Karpas-422 (cell line): ENCODE data around the gene LAMB1. TPM values are rescaled to one million over a fixed set of nuclear protein-coding genes. Genes with fewer than 3 reads are reported as not detected.
A peak's percentile ranks its signal among the peaks of the same experiment; 100 is the strongest.

Experiments used
- DNase-seq: peaks from one replicate; pipeline ENCODE4 v3.0.0-alpha.2; 2015
- H2AFZ ChIP-seq: fragments of 200-600 bp; sonication (generic); 2 replicates; pipeline ENCODE4 v1.6.1; 2014; ENCODE audit warnings: antibody characterized with exemption, low read length, mixed read lengths
- H3K27ac ChIP-seq: fragments of 200-600 bp; sonication (generic); 2 replicates; pipeline ENCODE4 v1.5.1; 2014; ENCODE audit warnings: mild to moderate bottlenecking, low read length, moderate library complexity
- H3K27me3 ChIP-seq: fragments of 200-600 bp; sonication (generic); 2 replicates; pipeline ENCODE4 v1.6.1; 2014; ENCODE audit warnings: low read length, mixed read lengths
- H3K36me3 ChIP-seq: fragments of 200-600 bp; sonication (generic); 2 replicates; pipeline ENCODE4 v1.6.1; 2014; ENCODE audit warnings: low read length, mixed read lengths; ENCODE audit not compliant: insufficient read depth
- H3K4me1 ChIP-seq: fragments of 200-600 bp; sonication (generic); 2 replicates; pipeline ENCODE4 v1.6.1; 2014; ENCODE audit warnings: mild to moderate bottlenecking, low read length, mixed read lengths
- H3K4me2 ChIP-seq: fragments of 200-600 bp; sonication (generic); 2 replicates; pipeline ENCODE4 v1.6.1; 2014; ENCODE audit warnings: low read length, low read depth, mild to moderate bottlenecking; ENCODE audit not compliant: poor library complexity, severe bottlenecking
- H3K4me3 ChIP-seq: fragments of 200-600 bp; sonication (generic); 2 replicates; pipeline ENCODE4 v1.5.1; 2014; ENCODE audit warnings: mild to moderate bottlenecking, antibody characterized with exemption, low read length, mixed read lengths
- H3K79me2 ChIP-seq: fragments of 200-600 bp; sonication (generic); 2 replicates; pipeline ENCODE4 v1.6.1; 2014; ENCODE audit warnings: mild to moderate bottlenecking, low read length, mixed read lengths
- H3K9ac ChIP-seq: fragments of 200-600 bp; sonication (generic); 2 replicates; pipeline ENCODE4 v1.6.0; 2014; ENCODE audit warnings: low read length
- H3K9me2 ChIP-seq: fragments of 200-600 bp; sonication (generic), shearing (Covaris generic); replicated peaks from 2 replicates; pipeline ENCODE4 v1.6.0; 2014; ENCODE audit warnings: mild to moderate bottlenecking, low read length, moderate library complexity; ENCODE audit not compliant: insufficient read depth
- H3K9me3 ChIP-seq: fragments of 300-700, 200-600 bp; sonication (generic); 2 replicates; pipeline ENCODE4 v1.6.1; 2014; ENCODE audit warnings: low read length, mixed read lengths
- H4K20me1 ChIP-seq: fragments of 200-600 bp; sonication (generic); 2 replicates; pipeline ENCODE4 v1.6.1; 2014; ENCODE audit warnings: mild to moderate bottlenecking, antibody characterized with exemption, low read length, low read depth; ENCODE audit not compliant: insufficient read depth
- total RNA-seq: library from RNA; depleted of rRNA; stranded (reverse); fragments of >200 nt; shearing (Covaris generic); gene quantifications from 2 replicates; pipeline ENCODE4 v1.2.3, GENCODE V29; 2014; ENCODE audit warnings: low replicate concordance

LAMB1 gene
- total RNA-seq, 1 experiment from 2014 or later: not detected

DNA sequence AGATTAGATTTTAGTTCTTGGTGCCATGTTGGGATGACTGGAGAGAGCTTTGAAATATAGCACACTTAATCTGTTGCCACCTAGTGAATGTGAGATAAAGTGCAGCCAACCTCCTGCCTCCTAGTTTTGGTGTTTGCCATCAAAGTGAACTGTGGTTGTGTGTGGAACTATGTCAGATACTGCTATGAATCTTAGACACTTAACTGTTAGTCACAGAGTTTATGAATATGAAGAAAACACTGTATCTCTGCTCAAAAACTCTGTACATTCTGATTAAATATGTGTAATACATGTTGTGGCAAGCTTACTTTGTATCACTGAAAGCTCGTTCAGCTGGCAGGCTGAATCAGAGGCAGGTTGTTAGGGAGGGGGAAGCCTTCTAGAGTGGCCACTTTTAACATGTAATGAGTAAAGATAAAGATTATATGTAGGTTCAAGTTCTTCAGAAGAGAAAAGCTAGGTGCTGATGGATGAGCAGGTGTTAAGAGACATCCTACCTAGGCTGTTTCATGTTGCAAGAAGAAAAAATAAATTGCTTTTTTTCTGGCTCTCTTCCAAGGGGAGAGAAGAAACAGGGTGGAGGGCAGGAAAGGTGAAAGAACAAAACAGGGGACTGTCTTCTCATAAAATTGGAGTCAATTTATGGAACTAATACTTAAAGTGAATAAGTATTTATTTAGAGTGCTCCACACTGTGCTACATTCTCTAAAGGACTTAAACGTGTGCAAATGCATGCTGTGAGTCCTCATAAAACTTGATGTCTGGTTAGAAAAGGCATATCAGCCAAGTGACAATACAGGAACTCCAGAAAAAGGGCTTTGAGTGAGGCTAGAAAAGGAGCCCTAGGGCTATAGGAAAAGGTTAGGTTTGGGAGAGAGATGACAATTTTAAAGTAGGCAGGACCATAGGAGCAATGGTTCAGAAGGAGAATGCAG, 14.1 kb upstream of the LAMB1 start:
- H3K27ac ChIP-seq: no peak overlapping the region
- H3K4me1 ChIP-seq: no peaks in the 10 kb centered on the region
- no peaks in the 10 kb centered on the region for H3K27me3 ChIP-seq
- H3K4me3 ChIP-seq: no peak overlapping the region
- H3K4me2 ChIP-seq: no peak overlapping the region
- no peaks in the 10 kb centered on the region for H3K9me3 ChIP-seq
- no peak overlapping the region for H2AFZ ChIP-seq
- H4K20me1 ChIP-seq: no peaks in the 10 kb centered on the region
- H3K9ac ChIP-seq: no peak overlapping the region
- H3K79me2 ChIP-seq: no peaks in the 10 kb centered on the region
- H3K9me2 ChIP-seq: no peaks in the 10 kb centered on the region
- H3K36me3 ChIP-seq: no peaks in the 10 kb centered on the region
- peak; percentile 51 for DNase-seq

- no peaks in the 10 kb centered on the region for H3K79me2 ChIP-seq
- H4K20me1 ChIP-seq: no peaks in the 10 kb centered on the region
- no peaks in the 10 kb centered on the region for H3K36me3 ChIP-seq
- no peak overlapping the region for H3K4me2 ChIP-seq
- no peaks in the 10 kb centered on the region for H3K4me1 ChIP-seq
- H2AFZ ChIP-seq: no peak overlapping the region
- DNase-seq: no peak
- H3K4me3 ChIP-seq: no peak overlapping the region
- no peak overlapping the region for H3K27ac ChIP-seq
- H3K9me2 ChIP-seq: no peaks in the 10 kb centered on the region
- no peaks in the 10 kb centered on the region for H3K9me3 ChIP-seq
- no peak overlapping the region for H3K9ac ChIP-seq
- H3K27me3 ChIP-seq: no peaks in the 10 kb centered on the region
Observed at GRCh38 chr7:108015740-108016139, 12.8 kb upstream of the LAMB1 start.

DNA sequence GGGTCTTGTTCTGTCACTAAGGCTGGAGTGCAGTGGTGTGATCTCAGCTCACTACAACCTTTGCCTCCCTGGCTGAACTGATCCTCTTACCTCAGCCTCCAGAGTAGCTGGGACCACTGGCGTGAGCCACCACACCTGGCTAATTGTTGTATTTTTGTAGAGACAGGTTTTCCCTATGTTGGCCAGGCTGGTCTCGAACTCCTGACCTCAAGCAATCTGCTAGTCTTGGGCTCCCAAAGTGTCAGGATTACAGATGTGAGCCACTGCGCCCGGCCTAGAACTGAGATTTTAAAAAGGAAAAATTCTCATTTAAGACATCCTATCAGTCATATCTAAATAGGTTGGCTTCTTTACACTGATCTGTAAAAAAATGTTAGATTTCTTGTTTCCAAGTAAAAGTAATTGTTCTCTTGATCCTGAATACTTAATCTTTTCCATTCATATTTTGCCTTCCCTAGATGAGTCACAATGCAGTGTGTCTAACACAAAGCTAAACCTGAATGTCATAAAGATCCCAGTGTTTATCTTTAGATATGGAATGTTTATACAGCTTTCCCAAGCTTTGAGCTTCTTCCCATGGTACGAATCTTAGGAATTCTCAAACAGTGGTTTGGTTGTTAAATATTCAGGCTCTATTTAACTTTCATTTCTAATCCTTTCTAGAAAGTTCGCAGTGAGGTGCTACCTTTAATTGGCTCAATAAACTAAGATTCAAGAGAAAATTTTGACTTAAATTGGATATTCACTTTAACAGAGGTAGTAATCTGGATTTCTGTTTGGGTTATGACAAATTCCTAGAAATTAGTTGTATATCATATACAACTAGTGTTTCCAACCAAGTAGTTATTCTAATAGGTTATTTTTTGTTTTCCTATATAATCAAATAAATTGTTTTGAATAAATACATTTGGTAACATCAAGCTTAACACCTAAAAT, 12.1 kb upstream of the LAMB1 start:
- H3K36me3 ChIP-seq: no peaks in the 10 kb centered on the region
- H3K4me2 ChIP-seq: no peak overlapping the region
- no peaks in the 10 kb centered on the region for H3K27me3 ChIP-seq
- no peaks in the 10 kb centered on the region for H3K79me2 ChIP-seq
- no peak overlapping the region for H3K9ac ChIP-seq
- no peaks in the 10 kb centered on the region for H4K20me1 ChIP-seq
- no peak for DNase-seq
- H3K4me1 ChIP-seq: no peaks in the 10 kb centered on the region
- no peak overlapping the region for H2AFZ ChIP-seq
- no peaks in the 10 kb centered on the region for H3K9me2 ChIP-seq
- H3K27ac ChIP-seq: no peak overlapping the region
- no peak overlapping the region for H3K4me3 ChIP-seq
- no peaks in the 10 kb centered on the region for H3K9me3 ChIP-seq

GRCh38 chr7:108014215-108014614, 11.3 kb upstream of the LAMB1 start:
- H3K9me2 ChIP-seq: no peaks in the 10 kb centered on the region
- no peaks in the 10 kb centered on the region for H3K27me3 ChIP-seq
- H3K9me3 ChIP-seq: no peaks in the 10 kb centered on the region
- no peaks in the 10 kb centered on the region for H3K36me3 ChIP-seq
- no peaks in the 10 kb centered on the region for H4K20me1 ChIP-seq
- no peak for DNase-seq
- H3K9ac ChIP-seq: no peak overlapping the region
- no peak overlapping the region for H3K27ac ChIP-seq
- no peak overlapping the region for H2AFZ ChIP-seq
- no peaks in the 10 kb centered on the region for H3K4me1 ChIP-seq
- no peak overlapping the region for H3K4me2 ChIP-seq
- H3K79me2 ChIP-seq: no peaks in the 10 kb centered on the region
- no peak overlapping the region for H3K4me3 ChIP-seq

GRCh38 chr7:108012499-108013430, 9.8 kb upstream of the LAMB1 start:
- Histone ChIP-seq H3K9me3 (no peaks in the 10 kb centered on the region), H3K9me2 (no peaks in the 10 kb centered on the region), H3K4me2 (no peak overlapping the region), H3K27ac (no peak overlapping the region), H3K36me3 (no peaks in the 10 kb centered on the region), H3K27me3 (0 out of 2 replicates have a peak, but pooled peaks cover 2% of the 10 kb centered on the region), H4K20me1 (no peaks in the 10 kb centered on the region), H2AFZ (no peak overlapping the region), H3K9ac (no peak overlapping the region), H3K79me2 (no peaks in the 10 kb centered on the region), H3K4me1 (no peaks in the 10 kb centered on the region), H3K4me3 (no peak overlapping the region)
- no peak for DNase-seq

DNA sequence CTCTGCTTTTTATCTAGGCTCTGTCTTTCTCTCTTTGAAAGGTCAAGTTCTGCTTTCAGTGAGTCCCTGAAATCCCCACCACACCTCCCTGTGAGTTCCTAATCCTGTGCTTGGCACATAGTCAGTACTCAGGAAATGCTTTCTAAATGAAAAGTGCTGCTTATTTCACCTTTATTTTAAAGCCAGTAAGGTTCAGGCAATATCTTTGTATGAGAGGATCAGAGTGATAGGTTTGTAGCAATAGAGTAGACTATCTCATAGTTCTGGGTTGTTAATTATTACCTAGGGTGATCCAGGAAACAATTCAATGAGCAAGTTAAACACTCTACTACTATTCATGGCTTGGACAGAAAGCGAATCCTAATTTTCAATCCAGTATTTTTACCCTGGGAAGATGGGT, 7.4 kb upstream of the LAMB1 start:
- no peak overlapping the region for H3K9ac ChIP-seq
- no peaks in the 10 kb centered on the region for H4K20me1 ChIP-seq
- no peaks in the 10 kb centered on the region for H3K36me3 ChIP-seq
- H3K4me2 ChIP-seq: no peak overlapping the region
- H3K79me2 ChIP-seq: no peaks in the 10 kb centered on the region
- no peak overlapping the region for H2AFZ ChIP-seq
- no peak overlapping the region for H3K27ac ChIP-seq
- no peak for DNase-seq
- H3K27me3 ChIP-seq: 0 out of 2 replicates have a peak, but pooled peaks cover 3% of the 10 kb centered on the region
- H3K4me1 ChIP-seq: no peaks in the 10 kb centered on the region
- no peak overlapping the region for H3K4me3 ChIP-seq
- no peaks in the 10 kb centered on the region for H3K9me2 ChIP-seq
- H3K9me3 ChIP-seq: no peaks in the 10 kb centered on the region

DNA sequence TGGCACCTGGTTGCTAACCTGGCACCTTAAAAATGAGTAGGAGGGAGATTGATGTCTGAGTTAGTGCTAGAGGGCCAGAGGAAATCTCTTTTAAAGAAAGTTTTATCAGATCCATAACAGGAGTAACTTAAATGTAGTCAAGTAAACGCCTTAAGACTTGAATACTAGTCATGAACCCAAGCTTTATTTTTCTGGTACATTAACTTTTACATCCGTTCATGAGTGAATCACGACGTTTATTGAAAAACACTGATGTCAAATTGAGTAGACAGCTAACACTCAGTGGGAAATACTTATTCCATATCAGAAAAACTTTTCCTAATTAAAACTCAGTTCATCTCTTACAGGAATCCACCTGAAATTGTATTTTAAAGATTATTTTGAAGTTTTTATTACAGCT, 6.9 kb upstream of the LAMB1 start:
- Histone ChIP-seq H3K36me3 (no peaks in the 10 kb centered on the region), H2AFZ (no peak overlapping the region), H3K79me2 (no peaks in the 10 kb centered on the region), H3K4me2 (no peak overlapping the region), H3K9ac (no peak overlapping the region), H3K9me2 (no peaks in the 10 kb centered on the region), H3K4me3 (no peak overlapping the region), H3K4me1 (no peaks in the 10 kb centered on the region), H3K9me3 (no peaks in the 10 kb centered on the region), H3K27me3 (0 out of 2 replicates have a peak, but pooled peaks cover 3% of the 10 kb centered on the region), H4K20me1 (no peaks in the 10 kb centered on the region), H3K27ac (no peak overlapping the region)
- DNase-seq: no peak
